Endothelial cell of umbilical vein (primary cell): ENCODE data around the gene ENDOG. TPM values are rescaled to one million over a fixed set of nuclear protein-coding genes. Genes with fewer than 3 reads are reported as not detected.

Experiments
- BruUV-seq: library from RNA; stranded (reverse); fragments of 400-500 nt; replicated peaks from 2 replicates; lab custom pipeline; 2021; lab: Mats Ljungman, UMichigan
- CTCF ChIA-PET: fragments of 300-600, 350-600 bp; sonication (Branson Sonifier 250); formaldehyde crosslinking; loops from one replicate; lab custom pipeline; 2021; ENCODE audit warnings: antibody characterized with exemption, inconsistent platforms; lab: Charles Lee
- POLR2A ChIA-PET: fragments of 300-600, 350-600 bp; sonication (Branson Sonifier 250); formaldehyde crosslinking; loops from one replicate; lab custom pipeline; 2021; ENCODE audit warnings: antibody characterized with exemption, inconsistent platforms; lab: Charles Lee
- DNase-seq: peaks from one replicate; pipeline ENCODE4 v3.0.0-alpha.2; 2011; ENCODE audit warnings: low read depth, low spot score
- FAIRE-seq: peaks from 2 replicates; lab custom pipeline; 2011; peaks lifted over from hg19 to GRCh38; lab: Jason Lieb, UNC
- H2AFZ ChIP-seq: 2 replicates; pipeline ENCODE4 v1.6.0; 2012; ENCODE audit warnings: low read depth, low read length, control low read depth, inconsistent platforms
- H3K27ac ChIP-seq: 2 replicates; pipeline ENCODE4 v1.5.1; 2011; ENCODE audit warnings: low read depth, mild to moderate bottlenecking, control low read depth, low read length, moderate library complexity; ENCODE audit not compliant: insufficient read depth
- H3K27me3 ChIP-seq, 2 experiments: 2 replicates each; pipeline versions ENCODE4 v1.6.0 to v1.6.1; 2011; ENCODE audit warnings: low read length in 2 of 2, mixed read lengths in 1 of 2; ENCODE audit not compliant: control insufficient read depth in 2 of 2, insufficient read depth in 2 of 2
- H3K36me3 ChIP-seq, 2 experiments: 2 replicates in 1 of 2; 3 replicates in 1 of 2; pipeline ENCODE4 v1.5.1; 2011; ENCODE audit warnings: low read length in 2 of 2, mild to moderate bottlenecking in 1 of 2, moderate library complexity in 1 of 2; ENCODE audit not compliant: control insufficient read depth in 2 of 2, insufficient read depth in 2 of 2; ENCODE audit errors: extremely low read depth in 1 of 2
- H3K4me1 ChIP-seq: 3 replicates; pipeline ENCODE4 v1.5.1; 2011; ENCODE audit warnings: mild to moderate bottlenecking, low read length; ENCODE audit not compliant: control insufficient read depth, insufficient read depth; ENCODE audit errors: extremely low read depth
- H3K4me2 ChIP-seq: 2 replicates; pipeline ENCODE4 v1.6.1; 2011; ENCODE audit warnings: low read length, control low read depth, mixed read lengths; ENCODE audit not compliant: insufficient read depth
- H3K4me3 ChIP-seq, 3 experiments: fragments of 200-600 bp in 1 of 3; sonication (generic), shearing (Covaris generic) in 1 of 3; replicated peaks in 1 of 3; 2 replicates each; pipeline ENCODE4 v1.5.1; 2011 to 2016; ENCODE audit warnings: control low read depth in 3 of 3, low read length in 3 of 3, mild to moderate bottlenecking in 2 of 3, inconsistent platforms in 1 of 3, low read depth in 1 of 3, moderate library complexity in 1 of 3; ENCODE audit not compliant: insufficient read depth in 1 of 3
- H3K79me2 ChIP-seq: 2 replicates; pipeline ENCODE4 v1.6.0; 2012; ENCODE audit warnings: low read length, inconsistent platforms; ENCODE audit not compliant: control insufficient read depth, insufficient read depth
- H3K9ac ChIP-seq: replicated peaks from 2 replicates; pipeline ENCODE3; 2011; ENCODE audit warnings: low read length, control low read depth; ENCODE audit not compliant: insufficient read depth; ENCODE audit errors: extremely low read depth
- H3K9me1 ChIP-seq: replicated peaks from 3 replicates; pipeline ENCODE4 v1.6.0; 2011; ENCODE audit warnings: mild to moderate bottlenecking, low read length; ENCODE audit not compliant: control insufficient read depth, insufficient read depth; ENCODE audit errors: extremely low read depth
- H3K9me3 ChIP-seq: replicated peaks from 2 replicates; pipeline ENCODE4 v1.5.1; 2012; ENCODE audit warnings: low read length, inconsistent platforms; ENCODE audit not compliant: control insufficient read depth, insufficient read depth
- H4K20me1 ChIP-seq: replicated peaks from 2 replicates; pipeline ENCODE3; 2011; ENCODE audit warnings: mild to moderate bottlenecking, low read length; ENCODE audit not compliant: control insufficient read depth, insufficient read depth; ENCODE audit errors: extremely low read depth
- CTCF ChIP-seq, 2 donors: IDR thresholded peaks; 1 replicate in 1 of 2; 2 replicates in 1 of 2; pipeline ENCODE4 v1.5.1; 2011; ENCODE audit warnings: low read length in 2 of 2, mild to moderate bottlenecking in 2 of 2, moderate library complexity in 2 of 2, control low read depth in 1 of 2, inconsistent platforms in 1 of 2, low read depth in 1 of 2; ENCODE audit not compliant: insufficient read depth in 1 of 2; ENCODE audit errors: extremely low read depth in 1 of 2
- EZH2 ChIP-seq: IDR thresholded peaks from 2 replicates; pipeline ENCODE4 v1.6.1; 2012; ENCODE audit warnings: borderline replicate concordance, low read depth, mild to moderate bottlenecking, moderate library complexity, low read length, inconsistent platforms; ENCODE audit not compliant: severe bottlenecking
- FOS ChIP-seq: IDR thresholded peaks from 2 replicates; pipeline ENCODE4 v1.6.1; 2011; ENCODE audit warnings: mild to moderate bottlenecking, low read length, moderate library complexity, borderline replicate concordance; ENCODE audit not compliant: insufficient read depth
- GATA2 ChIP-seq: IDR thresholded peaks from 2 replicates; pipeline ENCODE4 v1.7.0; 2011; ENCODE audit warnings: low read depth, mild to moderate bottlenecking, moderate library complexity, mixed read lengths, low read length; ENCODE audit not compliant: insufficient read length, insufficient read depth
- JUN ChIP-seq: IDR thresholded peaks from 2 replicates; pipeline ENCODE4 v1.6.1; 2011; ENCODE audit warnings: borderline replicate concordance, low read depth; ENCODE audit not compliant: insufficient read length, insufficient read depth
- MYC ChIP-seq: IDR thresholded peaks from one replicate; pipeline ENCODE4 v1.6.1; 2011; ENCODE audit warnings: mild to moderate bottlenecking, low read depth, low read length
- POLR2A ChIP-seq: IDR thresholded peaks from 2 replicates; pipeline ENCODE4 v1.6.1; 2012; ENCODE audit warnings: low read depth, mild to moderate bottlenecking, control low read depth, low read length
- POLR2AphosphoS5 ChIP-seq: IDR thresholded peaks from 2 replicates; pipeline ENCODE4 v1.6.1; 2012; ENCODE audit warnings: low read depth, mild to moderate bottlenecking, control low read depth, low read length, moderate library complexity; ENCODE audit not compliant: insufficient read depth
- dilution Hi-C: fragments of 300-500 bp; cut with MboI; formaldehyde crosslinking; loops from one replicate; pipeline ENCODE4 v1.15.0; 2019; ENCODE audit warnings: low sequenced_read_pairs; ENCODE audit not compliant: extremely low pct_ligation_motif_present
- intact Hi-C: fragments of 100-400 bp; cut with micrococcal nuclease; formaldehyde crosslinking; loops from one replicate; pipeline ENCODE4 v1.10.0; 2022
- polyA plus RNA-seq, 4 experiments: library from polyadenylated mRNA; depleted of rRNA in 3 of 4; stranded (reverse) in 3 of 4; unstranded in 1 of 4; fragments of >200 nt; gene quantifications; 2 replicates each; pipeline versions ENCODE4 v1.2.1 to v1.2.3, GENCODE V29; 2011 to 2012; ENCODE audit warnings: missing spikeins in 1 of 4
- total RNA-seq: library from RNA; stranded (reverse); gene quantifications from 2 replicates; pipeline ENCODE4 v1.2.3, GENCODE V29; 2021
- TF ChIP-seq, protein P1 (sequence below): IDR thresholded peaks from 2 replicates; pipeline ENCODE4 v1.6.1; 2011; ENCODE audit not compliant: insufficient read depth, insufficient read length

Gene ENDOG
- total and polyA plus RNA-seq, 2 donors (not counting 3 experiments of a cell fraction or from before 2014, with no cell fraction given): 18.0 to 21.1 TPM

DNA sequence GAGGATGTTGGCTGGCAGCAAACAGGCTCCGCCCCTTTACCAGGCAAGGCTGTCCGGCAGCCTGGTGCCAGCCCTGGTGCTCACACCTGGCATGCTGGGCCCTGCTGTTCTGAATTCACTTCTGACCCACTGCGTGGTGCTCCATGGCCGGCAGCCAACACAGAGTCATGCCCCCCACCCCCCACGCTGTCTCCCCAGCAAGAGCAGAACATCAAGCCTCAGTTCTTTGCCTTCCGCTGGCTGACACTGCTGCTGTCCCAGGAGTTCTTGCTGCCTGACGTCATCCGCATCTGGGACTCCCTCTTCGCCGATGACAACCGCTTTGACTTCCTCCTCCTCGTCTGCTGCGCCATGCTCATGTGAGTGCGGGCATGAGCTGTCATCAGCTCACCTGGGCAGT, 12.6 kb upstream of the ENDOG start:
- H3K27me3 ChIP-seq: no peaks in the 10 kb centered on the region
- no peak overlapping the region for H3K4me3 ChIP-seq
- no peaks in the 10 kb centered on the region for H3K9me1 ChIP-seq
- H3K9ac ChIP-seq: no peak overlapping the region
- no peak for DNase-seq
- H3K27ac ChIP-seq: no peak overlapping the region
- no peak overlapping the region for H3K4me2 ChIP-seq
- ChIA-PET POLR2A (no interaction called here), CTCF (no interaction called here)
- no peak for FAIRE-seq
- intact Hi-C loops (no loop called here), dilution Hi-C loops (no loop called here)
- H3K79me2 ChIP-seq: no peaks in the 10 kb centered on the region
- no peaks in the 10 kb centered on the region for H3K4me1 ChIP-seq
- no peak overlapping the region for H2AFZ ChIP-seq
- H4K20me1 ChIP-seq: no peaks in the 10 kb centered on the region
- H3K36me3 ChIP-seq: peaks cover 12 to 44% of the 10 kb centered on the region in 2 experiments
- no TSS peak for BruUV-seq
- no peaks in the 10 kb centered on the region for H3K9me3 ChIP-seq
- TF ChIP-seq POLR2A (no peak), GATA2 (no peak), MYC (no peak), CTCF (IDR thresholded peaks at IDR 0.05; ENCODE audit: extremely low read depth in 1 of 2, insufficient read depth in 1 of 2, low read depth in 1 of 2, low read length in 2 of 2) (no peak), POLR2AphosphoS5 (no peak), JUN (no peak), EZH2 (no peak), FOS (no peak)
- TF ChIP-seq, protein P1, sequence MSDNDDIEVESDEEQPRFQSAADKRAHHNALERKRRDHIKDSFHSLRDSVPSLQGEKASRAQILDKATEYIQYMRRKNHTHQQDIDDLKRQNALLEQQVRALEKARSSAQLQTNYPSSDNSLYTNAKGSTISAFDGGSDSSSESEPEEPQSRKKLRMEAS: no peak
